Measurements from ENCODE around the gene TARS3. TPM values are rescaled to one million over a fixed set of nuclear protein-coding genes. Genes with fewer than 3 reads are reported as not detected.

TARS3 gene
- 10 to 100 TPM; 17.3 to 31.3 (median 27.7) TPM for total RNA-seq

- TF ChIP-seq CTCF (IDR thresholded peaks at IDR 0.05; ENCODE audit: low read depth), result no peak
Observed at GRCh38 chr15:101723874-101724674, at the start of gene TARS3. TSS of gene TARS3 (minus strand) at chr15:101724473. CDS start at chr15:101724387, 86 bp downstream.

- no peak for TF ChIP-seq CTCF (IDR thresholded peaks at IDR 0.05; ENCODE audit: low read depth)
Observed at GRCh38 chr15:101773496-101774100, 49.3 kb upstream of the TARS3 start.

GRCh38 chr15:101772921-101773320 lies 48.6 kb upstream of the TARS3 start:
- no peak for TF ChIP-seq CTCF (IDR thresholded peaks at IDR 0.05; ENCODE audit: low read depth)

GRCh38 chr15:101765772-101766456 lies 41.6 kb upstream of the TARS3 start:
- TF ChIP-seq CTCF (IDR thresholded peaks at IDR 0.05; ENCODE audit: low read depth), result no peak

GRCh38 chr15:101733545-101733944 lies 9.3 kb upstream of the TARS3 start:
- TF ChIP-seq CTCF (IDR thresholded peaks at IDR 0.05; ENCODE audit: low read depth), result no peak

GRCh38 chr15:101732772-101733171 lies 8.5 kb upstream of the TARS3 start:
- no peak for TF ChIP-seq CTCF (IDR thresholded peaks at IDR 0.05; ENCODE audit: low read depth)

- TF ChIP-seq CTCF (IDR thresholded peaks at IDR 0.05; ENCODE audit: low read depth), result no peak
Observed at GRCh38 chr15:101731746-101732145, 7.5 kb upstream of the TARS3 start.

All from subcutaneous adipose tissue (tissue), 4 donors.